HepG2 (cell line): Measurements from ENCODE around the gene GCDH. TPM values are rescaled to one million over a fixed set of nuclear protein-coding genes. Genes with fewer than 3 reads are reported as not detected.
A peak's percentile ranks its signal among the peaks of the same experiment; 100 is the strongest.

Experiments used
- CREB1 ChIP-seq, 2 experiments: fragments of 450-650 bp in 1 of 2; IDR thresholded peaks; 2 replicates each; pipeline ENCODE4 v1.6.1; 2016 to 2017; ENCODE audit warnings: control low read depth in 1 of 2, mild to moderate bottlenecking in 1 of 2, missing compliant biosample characterization in 1 of 2, missing genetic modification characterization in 1 of 2
- GATAD2A ChIP-seq: IDR thresholded peaks from 2 replicates; pipeline ENCODE4 v1.6.1; 2016
- HDAC2 ChIP-seq: sonication (generic); formaldehyde crosslinking; IDR thresholded peaks from 2 replicates; pipeline ENCODE4 v1.4.0; 2020; ENCODE audit warnings: missing genetic modification reagents
- IRF2 ChIP-seq: IDR thresholded peaks from 2 replicates; pipeline ENCODE4 v1.6.1; 2018; ENCODE audit warnings: missing genetic modification reagents, missing compliant biosample characterization
- LCORL ChIP-seq, 2 experiments: fragments of 450-650 bp in 1 of 2; sonication (generic) in 1 of 2; formaldehyde crosslinking in 1 of 2; IDR thresholded peaks; 2 replicates each; pipeline versions ENCODE4 v1.5.0 to v1.6.1; 2017 to 2020; ENCODE audit warnings: antibody characterized with exemption in 1 of 2, missing genetic modification reagents in 1 of 2
- MYNN ChIP-seq: sonication (generic); formaldehyde crosslinking; IDR thresholded peaks from 2 replicates; pipeline ENCODE4 v1.4.0; 2020; ENCODE audit warnings: mild to moderate bottlenecking, low read depth, missing genetic modification reagents
- NFYB ChIP-seq: sonication (generic); formaldehyde crosslinking; IDR thresholded peaks from 2 replicates; pipeline ENCODE4 v1.4.0; 2020; ENCODE audit warnings: missing genetic modification reagents
- RAD21 ChIP-seq: fragments of 450-650 bp; formaldehyde crosslinking; IDR thresholded peaks from 2 replicates; pipeline ENCODE4 v1.5.0; 2020; ENCODE audit warnings: mild to moderate bottlenecking
- SSRP1 ChIP-seq: IDR thresholded peaks from 2 replicates; pipeline ENCODE4 v1.6.1; 2016; ENCODE audit warnings: control low read depth
- TGIF2 ChIP-seq: IDR thresholded peaks from 2 replicates; pipeline ENCODE4 v1.6.1; 2016; ENCODE audit warnings: control low read depth, missing compliant biosample characterization
- ZNF160 ChIP-seq: sonication (generic); formaldehyde crosslinking; IDR thresholded peaks from 2 replicates; pipeline ENCODE4 v1.8.0; 2022; ENCODE audit warnings: mild to moderate bottlenecking, inconsistent platforms, missing genetic modification reagents
- ZNF230 ChIP-seq: sonication (generic); formaldehyde crosslinking; IDR thresholded peaks from 2 replicates; pipeline ENCODE4 v1.4.0; 2020; ENCODE audit warnings: mild to moderate bottlenecking, missing genetic modification reagents
- ZNF264 ChIP-seq: sonication (generic); formaldehyde crosslinking; IDR thresholded peaks from 2 replicates; pipeline ENCODE4 v1.4.0; 2020; ENCODE audit warnings: missing genetic modification reagents
- ZNF614 ChIP-seq: IDR thresholded peaks from 2 replicates; pipeline ENCODE4 v1.6.1; 2018; ENCODE audit warnings: missing biosample characterization, missing genetic modification reagents, inconsistent platforms, borderline replicate concordance
- ZNF724P ChIP-seq: sonication (generic); formaldehyde crosslinking; IDR thresholded peaks from 2 replicates; pipeline ENCODE4 v1.8.0; 2022; ENCODE audit warnings: missing genetic modification reagents, borderline replicate concordance
- ZNF766 ChIP-seq: sonication (generic); formaldehyde crosslinking; IDR thresholded peaks from 2 replicates; pipeline ENCODE4 v1.5.0; 2020; ENCODE audit warnings: missing genetic modification reagents, borderline replicate concordance
- ZNF768 ChIP-seq: sonication (generic); formaldehyde crosslinking; IDR thresholded peaks from 2 replicates; pipeline ENCODE4 v1.4.0; 2020; ENCODE audit warnings: missing genetic modification reagents
- polyA plus RNA-seq, 8 experiments: library from polyadenylated mRNA; depleted of rRNA in 3 of 8; stranded (reverse) in 7 of 8; unstranded in 1 of 8; fragments of >200 nt; fragmentation: Illumina TruSeq in 4 of 8; extraction: Trizol in 4 of 8; gene quantifications; 2 replicates each; pipeline versions ENCODE4 v1.2.1 to v1.2.3, GENCODE V29; 2011 to 2016; ENCODE audit warnings: low read depth in 4 of 8, missing spikeins in 1 of 8, mixed read lengths in 1 of 8; ENCODE audit not compliant: insufficient read depth in 1 of 8
- total RNA-seq, 5 experiments: library from RNA; depleted of rRNA; stranded (reverse); fragments of >200 nt; fragmentation: Illumina TruSeq; extraction: Trizol; gene quantifications; 2 replicates each; pipeline ENCODE4 v1.2.3, GENCODE V29; 2016; ENCODE audit warnings: low read depth in 1 of 5
- TF ChIP-seq, protein P1 (sequence below): sonication (generic); formaldehyde crosslinking; IDR thresholded peaks from 2 replicates; pipeline ENCODE4 v1.4.0; 2020; ENCODE audit warnings: missing genetic modification reagents, borderline replicate concordance
- TF ChIP-seq, protein P2 (sequence below): IDR thresholded peaks from 2 replicates; pipeline ENCODE4 v1.6.1; 2016
- TF ChIP-seq, protein P3 (sequence below): sonication (generic); formaldehyde crosslinking; IDR thresholded peaks from 2 replicates; pipeline ENCODE4 v1.4.0; 2020; ENCODE audit warnings: low read depth, mild to moderate bottlenecking, missing genetic modification reagents
- TF ChIP-seq, protein P4 (sequence below): sonication (generic); formaldehyde crosslinking; IDR thresholded peaks from 2 replicates; pipeline ENCODE4 v1.5.0; 2020; ENCODE audit warnings: mild to moderate bottlenecking, missing genetic modification reagents, borderline replicate concordance

GCDH gene
- total and polyA plus RNA-seq, 2 of the 13 experiments (the other 11 are each of a cell fraction or from before 2014, with no cell fraction given) = 15.1 to 38.0 TPM

DNA sequence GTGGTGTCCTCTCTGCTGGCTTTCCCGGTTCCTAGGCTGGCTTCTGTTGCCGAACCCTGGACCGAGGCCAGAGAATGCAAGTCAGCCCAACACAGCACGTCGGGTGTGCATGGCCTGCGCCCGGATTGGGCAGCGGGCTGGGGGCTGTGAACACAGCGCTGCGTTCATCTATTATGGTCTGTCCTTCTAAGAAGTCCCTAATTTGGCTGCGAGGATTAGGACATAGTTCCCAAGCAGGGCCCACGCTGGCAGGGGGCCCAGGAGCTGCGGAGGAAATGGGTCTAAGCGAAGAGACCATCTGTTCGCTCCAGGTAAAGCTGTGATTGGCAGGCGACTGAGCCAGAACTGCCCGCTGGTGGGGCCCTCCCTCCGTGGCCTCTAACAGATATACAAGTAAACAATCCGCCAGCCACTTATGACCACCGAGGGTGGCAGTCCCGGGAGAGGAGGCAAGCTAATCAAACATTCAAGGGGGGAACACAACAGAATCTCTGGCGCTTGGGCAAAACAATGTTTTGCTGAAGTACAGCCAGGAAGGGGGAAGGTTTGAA, 22.1 kb downstream of the GCDH start (continued):
- TF ChIP-seq, protein P1, sequence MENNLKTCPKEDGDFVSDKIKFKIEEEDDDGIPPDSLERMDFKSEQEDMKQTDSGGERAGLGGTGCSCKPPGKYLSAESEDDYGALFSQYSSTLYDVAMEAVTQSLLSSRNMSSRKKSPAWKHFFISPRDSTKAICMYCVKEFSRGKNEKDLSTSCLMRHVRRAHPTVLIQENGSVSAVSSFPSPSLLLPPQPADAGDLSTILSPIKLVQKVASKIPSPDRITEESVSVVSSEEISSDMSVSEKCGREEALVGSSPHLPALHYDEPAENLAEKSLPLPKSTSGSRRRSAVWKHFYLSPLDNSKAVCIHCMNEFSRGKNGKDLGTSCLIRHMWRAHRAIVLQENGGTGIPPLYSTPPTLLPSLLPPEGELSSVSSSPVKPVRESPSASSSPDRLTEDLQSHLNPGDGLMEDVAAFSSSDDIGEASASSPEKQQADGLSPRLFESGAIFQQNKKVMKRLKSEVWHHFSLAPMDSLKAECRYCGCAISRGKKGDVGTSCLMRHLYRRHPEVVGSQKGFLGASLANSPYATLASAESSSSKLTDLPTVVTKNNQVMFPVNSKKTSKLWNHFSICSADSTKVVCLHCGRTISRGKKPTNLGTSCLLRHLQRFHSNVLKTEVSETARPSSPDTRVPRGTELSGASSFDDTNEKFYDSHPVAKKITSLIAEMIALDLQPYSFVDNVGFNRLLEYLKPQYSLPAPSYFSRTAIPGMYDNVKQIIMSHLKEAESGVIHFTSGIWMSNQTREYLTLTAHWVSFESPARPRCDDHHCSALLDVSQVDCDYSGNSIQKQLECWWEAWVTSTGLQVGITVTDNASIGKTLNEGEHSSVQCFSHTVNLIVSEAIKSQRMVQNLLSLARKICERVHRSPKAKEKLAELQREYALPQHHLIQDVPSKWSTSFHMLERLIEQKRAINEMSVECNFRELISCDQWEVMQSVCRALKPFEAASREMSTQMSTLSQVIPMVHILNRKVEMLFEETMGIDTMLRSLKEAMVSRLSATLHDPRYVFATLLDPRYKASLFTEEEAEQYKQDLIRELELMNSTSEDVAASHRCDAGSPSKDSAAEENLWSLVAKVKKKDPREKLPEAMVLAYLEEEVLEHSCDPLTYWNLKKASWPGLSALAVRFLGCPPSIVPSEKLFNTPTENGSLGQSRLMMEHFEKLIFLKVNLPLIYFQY = peak; percentile 64; the same call in 1 of the 2 replicates
- TF ChIP-seq ZNF768 (CRISPR knock-in tag) = peak; percentile 45; the same call in 1 of the 2 replicates
- peak; percentile 16; the same call in 1 of the 2 replicates for TF ChIP-seq TGIF2 (CRISPR knock-in tag)
- TF ChIP-seq SSRP1 = no peak; the same call in 1 of the 2 replicates
- no peak for TF ChIP-seq ZNF724P
- 0 out of 2 replicates have a peak, but pooled peaks have one; percentile 30 for TF ChIP-seq HDAC2 (CRISPR knock-in tag)
- TF ChIP-seq, protein P2, sequence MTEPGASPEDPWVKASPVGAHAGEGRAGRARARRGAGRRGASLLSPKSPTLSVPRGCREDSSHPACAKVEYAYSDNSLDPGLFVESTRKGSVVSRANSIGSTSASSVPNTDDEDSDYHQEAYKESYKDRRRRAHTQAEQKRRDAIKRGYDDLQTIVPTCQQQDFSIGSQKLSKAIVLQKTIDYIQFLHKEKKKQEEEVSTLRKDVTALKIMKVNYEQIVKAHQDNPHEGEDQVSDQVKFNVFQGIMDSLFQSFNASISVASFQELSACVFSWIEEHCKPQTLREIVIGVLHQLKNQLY = peak; percentile 84
- TF ChIP-seq CREB1 (IDR thresholded peaks at IDR 0.05) = no peak
- 0 out of 2 replicates have a peak, but pooled peaks have one; percentile 30 for TF ChIP-seq CREB1 (CRISPR knock-in tag; IDR thresholded peaks at IDR 0.05)
- 0 out of 2 replicates have a peak, but pooled peaks have one; percentile 54 for TF ChIP-seq IRF2 (CRISPR knock-in tag)
- peak; percentile 43 for TF ChIP-seq NFYB (CRISPR knock-in tag)
- 0 out of 2 replicates have a peak, but pooled peaks have one; percentile 15 for TF ChIP-seq ZNF614
- TF ChIP-seq, protein P3, sequence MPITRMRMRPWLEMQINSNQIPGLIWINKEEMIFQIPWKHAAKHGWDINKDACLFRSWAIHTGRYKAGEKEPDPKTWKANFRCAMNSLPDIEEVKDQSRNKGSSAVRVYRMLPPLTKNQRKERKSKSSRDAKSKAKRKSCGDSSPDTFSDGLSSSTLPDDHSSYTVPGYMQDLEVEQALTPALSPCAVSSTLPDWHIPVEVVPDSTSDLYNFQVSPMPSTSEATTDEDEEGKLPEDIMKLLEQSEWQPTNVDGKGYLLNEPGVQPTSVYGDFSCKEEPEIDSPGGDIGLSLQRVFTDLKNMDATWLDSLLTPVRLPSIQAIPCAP = no peak
- no peak for TF ChIP-seq MYNN (CRISPR knock-in tag)
- TF ChIP-seq ZNF264 (CRISPR knock-in tag) = 0 out of 2 replicates have a peak, but pooled peaks have one; percentile 26
- TF ChIP-seq ZNF160 (CRISPR knock-in tag) = peak; percentile 60
- TF ChIP-seq, protein P4, sequence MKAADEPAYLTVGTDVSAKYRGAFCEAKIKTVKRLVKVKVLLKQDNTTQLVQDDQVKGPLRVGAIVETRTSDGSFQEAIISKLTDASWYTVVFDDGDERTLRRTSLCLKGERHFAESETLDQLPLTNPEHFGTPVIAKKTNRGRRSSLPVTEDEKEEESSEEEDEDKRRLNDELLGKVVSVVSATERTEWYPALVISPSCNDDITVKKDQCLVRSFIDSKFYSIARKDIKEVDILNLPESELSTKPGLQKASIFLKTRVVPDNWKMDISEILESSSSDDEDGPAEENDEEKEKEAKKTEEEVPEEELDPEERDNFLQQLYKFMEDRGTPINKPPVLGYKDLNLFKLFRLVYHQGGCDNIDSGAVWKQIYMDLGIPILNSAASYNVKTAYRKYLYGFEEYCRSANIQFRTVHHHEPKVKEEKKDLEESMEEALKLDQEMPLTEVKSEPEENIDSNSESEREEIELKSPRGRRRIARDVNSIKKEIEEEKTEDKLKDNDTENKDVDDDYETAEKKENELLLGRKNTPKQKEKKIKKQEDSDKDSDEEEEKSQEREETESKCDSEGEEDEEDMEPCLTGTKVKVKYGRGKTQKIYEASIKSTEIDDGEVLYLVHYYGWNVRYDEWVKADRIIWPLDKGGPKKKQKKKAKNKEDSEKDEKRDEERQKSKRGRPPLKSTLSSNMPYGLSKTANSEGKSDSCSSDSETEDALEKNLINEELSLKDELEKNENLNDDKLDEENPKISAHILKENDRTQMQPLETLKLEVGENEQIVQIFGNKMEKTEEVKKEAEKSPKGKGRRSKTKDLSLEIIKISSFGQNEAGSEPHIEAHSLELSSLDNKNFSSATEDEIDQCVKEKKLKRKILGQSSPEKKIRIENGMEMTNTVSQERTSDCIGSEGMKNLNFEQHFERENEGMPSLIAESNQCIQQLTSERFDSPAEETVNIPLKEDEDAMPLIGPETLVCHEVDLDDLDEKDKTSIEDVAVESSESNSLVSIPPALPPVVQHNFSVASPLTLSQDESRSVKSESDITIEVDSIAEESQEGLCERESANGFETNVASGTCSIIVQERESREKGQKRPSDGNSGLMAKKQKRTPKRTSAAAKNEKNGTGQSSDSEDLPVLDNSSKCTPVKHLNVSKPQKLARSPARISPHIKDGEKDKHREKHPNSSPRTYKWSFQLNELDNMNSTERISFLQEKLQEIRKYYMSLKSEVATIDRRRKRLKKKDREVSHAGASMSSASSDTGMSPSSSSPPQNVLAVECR (CRISPR knock-in tag) = peak; percentile 43; the same call in 1 of the 2 replicates
- TF ChIP-seq GATAD2A (CRISPR knock-in tag) = peak; percentile 74; the same call in 1 of the 2 replicates
- no peak for TF ChIP-seq LCORL (IDR thresholded peaks at IDR 0.05)
- peak; percentile 73; the same call in 1 of the 2 replicates for TF ChIP-seq LCORL (CRISPR knock-in tag; IDR thresholded peaks at IDR 0.05)
- TF ChIP-seq ZNF230 (CRISPR knock-in tag) = 0 out of 2 replicates have a peak, but pooled peaks have one; percentile 56
- TF ChIP-seq ZNF766 (CRISPR knock-in tag) = no peak
- no peak for TF ChIP-seq RAD21 (CRISPR knock-in tag)
